IPS-18a (cell line): Measurements from ENCODE around the gene SLC39A11.

Experiments used
- H3K27ac ChIP-seq: one replicate; pipeline ENCODE4 v1.5.1; 2013; ENCODE audit warnings: low read length
- H3K27me3 ChIP-seq: one replicate; pipeline ENCODE4 v1.6.1; 2013; ENCODE audit warnings: mild to moderate bottlenecking, low read length; ENCODE audit not compliant: control insufficient read depth, insufficient read depth
- H3K36me3 ChIP-seq: one replicate; pipeline ENCODE4 v1.6.1; 2013; ENCODE audit warnings: low read depth, low read length; ENCODE audit not compliant: control insufficient read depth
- H3K4me1 ChIP-seq: one replicate; pipeline ENCODE4 v1.6.1; 2013; ENCODE audit warnings: low read depth, low read length; ENCODE audit not compliant: control insufficient read depth
- H3K4me3 ChIP-seq: one replicate; pipeline ENCODE4 v1.5.1; 2013; ENCODE audit warnings: low read length
- H3K9ac ChIP-seq: one replicate; pipeline ENCODE4 v1.6.1; 2013; ENCODE audit warnings: mild to moderate bottlenecking, low read length, moderate library complexity
- H3K9me3 ChIP-seq: one replicate; pipeline ENCODE4 v1.6.1; 2013; ENCODE audit warnings: low read depth, low read length; ENCODE audit not compliant: control insufficient read depth

SLC39A11 gene

GRCh38 chr17:72671016-72671415 lies 421.5 kb downstream of the SLC39A11 start:
- no peak overlapping the region for H3K9ac ChIP-seq
- no peak overlapping the region for H3K27ac ChIP-seq
- peaks cover 7% of the 10 kb centered on the region for H3K4me1 ChIP-seq
- H3K9me3 ChIP-seq, result no peaks in the 10 kb centered on the region
- no peaks in the 10 kb centered on the region for H3K27me3 ChIP-seq
- H3K4me3 ChIP-seq, result no peak overlapping the region
- no peaks in the 10 kb centered on the region for H3K36me3 ChIP-seq

GRCh38 chr17:72667096-72668063 lies 425.1 kb downstream of the SLC39A11 start:
- Histone ChIP-seq H3K27me3 (no peaks in the 10 kb centered on the region), H3K9me3 (no peaks in the 10 kb centered on the region), H3K4me1 (peaks cover 7% of the 10 kb centered on the region), H3K27ac (no peak overlapping the region), H3K36me3 (no peaks in the 10 kb centered on the region), H3K9ac (no peak overlapping the region), H3K4me3 (no peak overlapping the region)

- Histone ChIP-seq H3K36me3 (no peaks in the 10 kb centered on the region), H3K27ac (no peak overlapping the region), H3K4me3 (no peak overlapping the region), H3K9ac (no peak overlapping the region), H3K9me3 (no peaks in the 10 kb centered on the region), H3K4me1 (peaks cover 11% of the 10 kb centered on the region), H3K27me3 (no peaks in the 10 kb centered on the region)
These were observed 426.3 kb downstream of the SLC39A11 start for GRCh38 chr17:72665852-72666851.

- no peaks in the 10 kb centered on the region for H3K36me3 ChIP-seq
- no peak overlapping the region for H3K9ac ChIP-seq
- H3K9me3 ChIP-seq, result no peaks in the 10 kb centered on the region
- H3K4me3 ChIP-seq, result no peak overlapping the region
- peaks cover 15% of the 10 kb centered on the region for H3K4me1 ChIP-seq
- no peak overlapping the region for H3K27ac ChIP-seq
- H3K27me3 ChIP-seq, result no peaks in the 10 kb centered on the region
These were observed 429.7 kb downstream of the SLC39A11 start for GRCh38 chr17:72662827-72663190.

- H3K4me3 ChIP-seq, result no peak overlapping the region
- H3K27ac ChIP-seq, result no peak overlapping the region
- H3K36me3 ChIP-seq, result no peaks in the 10 kb centered on the region
- no peak overlapping the region for H3K9ac ChIP-seq
- peaks cover 15% of the 10 kb centered on the region for H3K4me1 ChIP-seq
- no peaks in the 10 kb centered on the region for H3K9me3 ChIP-seq
- H3K27me3 ChIP-seq, result no peaks in the 10 kb centered on the region
These were observed 430.3 kb downstream of the SLC39A11 start for GRCh38 chr17:72661945-72662826.

- H3K9ac ChIP-seq, result no peak overlapping the region
- H3K4me1 ChIP-seq, result peaks cover 8% of the 10 kb centered on the region
- no peak overlapping the region for H3K27ac ChIP-seq
- H3K4me3 ChIP-seq, result no peak overlapping the region
- H3K27me3 ChIP-seq, result no peaks in the 10 kb centered on the region
- H3K36me3 ChIP-seq, result no peaks in the 10 kb centered on the region
- H3K9me3 ChIP-seq, result no peaks in the 10 kb centered on the region
These were observed 431.2 kb downstream of the SLC39A11 start for GRCh38 chr17:72661116-72661944.

GRCh38 chr17:72660274-72661115 lies 432.0 kb downstream of the SLC39A11 start:
- no peaks in the 10 kb centered on the region for H3K36me3 ChIP-seq
- no peaks in the 10 kb centered on the region for H3K9me3 ChIP-seq
- H3K4me3 ChIP-seq, result no peak overlapping the region
- no peak overlapping the region for H3K9ac ChIP-seq
- H3K4me1 ChIP-seq, result peaks cover 8% of the 10 kb centered on the region
- no peak overlapping the region for H3K27ac ChIP-seq
- no peaks in the 10 kb centered on the region for H3K27me3 ChIP-seq

- Histone ChIP-seq H3K36me3 (no peaks in the 10 kb centered on the region), H3K4me1 (peaks cover 8% of the 10 kb centered on the region), H3K27ac (no peak overlapping the region), H3K4me3 (no peak overlapping the region), H3K9me3 (no peaks in the 10 kb centered on the region), H3K27me3 (no peaks in the 10 kb centered on the region), H3K9ac (no peak overlapping the region)
These were observed 432.7 kb downstream of the SLC39A11 start for GRCh38 chr17:72659811-72660210.

- no peak overlapping the region for H3K4me3 ChIP-seq
- H3K27ac ChIP-seq, result no peak overlapping the region
- no peaks in the 10 kb centered on the region for H3K27me3 ChIP-seq
- peaks cover 8% of the 10 kb centered on the region for H3K4me1 ChIP-seq
- H3K36me3 ChIP-seq, result no peaks in the 10 kb centered on the region
- H3K9ac ChIP-seq, result no peak overlapping the region
- H3K9me3 ChIP-seq, result no peaks in the 10 kb centered on the region
These were observed 433.8 kb downstream of the SLC39A11 start for GRCh38 chr17:72658675-72659074.
